Measurements from ENCODE around the gene NBEA. TPM values are rescaled to one million over a fixed set of nuclear protein-coding genes. Genes with fewer than 3 reads are reported as not detected.

The NBEA gene
- total RNA-seq, 6 experiments from 2014 or later: 5.6 to 9.6 (median 6.9) TPM

DNA sequence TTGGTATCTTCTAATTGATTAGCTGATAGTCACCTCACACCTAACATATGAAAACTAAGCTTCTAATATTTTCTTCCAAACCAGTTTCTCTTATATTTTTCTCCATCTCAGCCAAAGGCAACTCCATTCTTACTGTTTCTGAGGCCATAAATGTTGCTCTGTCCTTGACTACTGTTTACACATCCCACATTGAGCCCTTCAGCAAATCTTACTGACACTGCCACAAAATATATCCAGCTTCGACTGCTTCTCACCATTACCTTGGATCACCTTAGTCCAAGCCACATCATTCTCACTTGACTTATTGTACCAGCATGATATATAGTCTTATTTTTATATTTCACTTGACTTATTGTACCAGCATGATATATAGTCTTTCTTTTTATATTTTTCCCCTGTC lies 412.8 kb downstream of the NBEA start:
- Mint-ChIP-seq H3K27ac (no peak overlapping the region), H3K36me3 (ENCODE audit: low read depth) (no peaks in the 10 kb centered on the region), H3K9me3 (no peaks in the 10 kb centered on the region), H3K27me3 (ENCODE audit: insufficient read depth) (no peaks in the 10 kb centered on the region; the same call in 1 of the 2 replicates), H3K4me1 (ENCODE audit: low read depth) (no peaks in the 10 kb centered on the region), H3K4me3 (no peak overlapping the region)
- DNase-seq: no peak
- TF ChIP-seq, protein P1, sequence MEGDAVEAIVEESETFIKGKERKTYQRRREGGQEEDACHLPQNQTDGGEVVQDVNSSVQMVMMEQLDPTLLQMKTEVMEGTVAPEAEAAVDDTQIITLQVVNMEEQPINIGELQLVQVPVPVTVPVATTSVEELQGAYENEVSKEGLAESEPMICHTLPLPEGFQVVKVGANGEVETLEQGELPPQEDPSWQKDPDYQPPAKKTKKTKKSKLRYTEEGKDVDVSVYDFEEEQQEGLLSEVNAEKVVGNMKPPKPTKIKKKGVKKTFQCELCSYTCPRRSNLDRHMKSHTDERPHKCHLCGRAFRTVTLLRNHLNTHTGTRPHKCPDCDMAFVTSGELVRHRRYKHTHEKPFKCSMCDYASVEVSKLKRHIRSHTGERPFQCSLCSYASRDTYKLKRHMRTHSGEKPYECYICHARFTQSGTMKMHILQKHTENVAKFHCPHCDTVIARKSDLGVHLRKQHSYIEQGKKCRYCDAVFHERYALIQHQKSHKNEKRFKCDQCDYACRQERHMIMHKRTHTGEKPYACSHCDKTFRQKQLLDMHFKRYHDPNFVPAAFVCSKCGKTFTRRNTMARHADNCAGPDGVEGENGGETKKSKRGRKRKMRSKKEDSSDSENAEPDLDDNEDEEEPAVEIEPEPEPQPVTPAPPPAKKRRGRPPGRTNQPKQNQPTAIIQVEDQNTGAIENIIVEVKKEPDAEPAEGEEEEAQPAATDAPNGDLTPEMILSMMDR (IDR thresholded peaks at IDR 0.05): no peak

DNA sequence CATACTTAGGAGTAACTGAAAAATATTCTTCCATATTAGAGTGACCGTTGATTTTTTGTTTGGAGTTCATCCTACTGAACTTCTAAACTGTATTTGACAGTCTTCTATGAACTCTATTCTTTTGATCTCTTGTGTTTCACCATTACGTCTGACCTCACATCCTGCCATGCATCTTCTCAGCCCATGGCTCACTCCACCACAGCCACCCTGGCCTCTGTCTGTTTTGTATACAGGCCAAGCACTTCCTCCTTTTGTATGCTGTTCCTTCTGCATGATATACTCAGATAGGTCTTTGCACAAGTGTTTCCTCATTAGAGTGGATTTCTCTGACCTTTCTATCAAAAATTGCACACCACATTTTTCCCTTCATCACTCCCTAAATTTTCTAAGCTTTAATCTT lies 414.5 kb downstream of the NBEA start:
- Mint-ChIP-seq H3K4me1 (ENCODE audit: low read depth) (no peaks in the 10 kb centered on the region), H3K27me3 (ENCODE audit: insufficient read depth) (no peaks in the 10 kb centered on the region; the same call in 1 of the 2 replicates), H3K27ac (no peak overlapping the region), H3K36me3 (ENCODE audit: low read depth) (no peaks in the 10 kb centered on the region), H3K9me3 (no peaks in the 10 kb centered on the region), H3K4me3 (no peak overlapping the region)
- DNase-seq: no peak
- TF ChIP-seq, protein P1 (IDR thresholded peaks at IDR 0.05): no peak

DNA sequence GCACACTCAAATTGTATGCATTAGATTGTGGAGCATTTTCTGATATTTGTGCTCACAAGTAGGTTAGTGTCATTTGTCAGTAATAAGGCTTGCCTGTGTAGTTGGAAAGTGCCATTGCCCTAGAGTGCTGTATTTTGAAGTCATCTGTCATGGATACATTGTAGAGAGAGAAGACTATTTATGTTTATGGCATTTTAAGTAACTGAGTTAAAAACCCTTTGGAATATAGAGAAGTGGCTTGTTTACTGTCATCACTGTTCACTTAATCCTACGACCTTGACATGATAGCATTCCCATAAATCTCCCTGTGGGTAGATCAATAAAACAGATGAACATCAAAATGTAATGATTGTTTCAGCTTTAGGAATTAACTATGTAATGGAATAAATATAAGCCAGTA lies 423.8 kb downstream of the NBEA start:
- TF ChIP-seq, protein P1 (IDR thresholded peaks at IDR 0.05): no peak
- no peak overlapping the region for H3K4me3 Mint-ChIP-seq
- no peak overlapping the region for H3K27ac Mint-ChIP-seq
- no peaks in the 10 kb centered on the region for H3K27me3 Mint-ChIP-seq (ENCODE audit: insufficient read depth)
- H3K9me3 Mint-ChIP-seq: peaks cover 9% of the 10 kb centered on the region; the same call in 1 of the 2 replicates
- no peaks in the 10 kb centered on the region for H3K4me1 Mint-ChIP-seq (ENCODE audit: low read depth)
- peaks cover 6% of the 10 kb centered on the region for H3K36me3 Mint-ChIP-seq (ENCODE audit: low read depth)
- DNase-seq: no peak

DNA sequence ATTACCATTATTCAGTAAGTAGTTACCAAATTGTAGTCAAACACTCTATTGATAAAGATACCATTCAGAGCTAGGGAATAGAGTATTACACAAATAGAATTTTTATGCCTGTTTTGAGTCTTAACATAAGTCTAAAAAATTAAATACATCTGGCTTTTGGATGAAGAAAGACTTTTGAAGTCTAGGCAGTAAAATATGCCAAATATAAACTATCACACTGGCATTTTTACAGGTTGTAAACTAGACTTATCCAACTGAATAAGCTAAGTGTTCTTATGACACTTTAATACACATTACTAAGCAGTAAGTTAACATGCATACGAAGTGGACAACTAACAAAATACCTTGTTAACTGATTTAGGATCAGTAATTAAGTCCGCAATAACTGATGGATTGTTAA lies 425.5 kb downstream of the NBEA start:
- H3K4me1 Mint-ChIP-seq (ENCODE audit: low read depth): no peaks in the 10 kb centered on the region
- H3K27me3 Mint-ChIP-seq (ENCODE audit: insufficient read depth): no peaks in the 10 kb centered on the region
- H3K27ac Mint-ChIP-seq: no peak overlapping the region
- peaks cover 15% of the 10 kb centered on the region for H3K36me3 Mint-ChIP-seq (ENCODE audit: low read depth)
- H3K9me3 Mint-ChIP-seq: peaks cover 26% of the 10 kb centered on the region
- TF ChIP-seq, protein P1 (IDR thresholded peaks at IDR 0.05): no peak
- no peak for DNase-seq
- H3K4me3 Mint-ChIP-seq: no peak overlapping the region

- Mint-ChIP-seq H3K27me3 (ENCODE audit: insufficient read depth) (no peaks in the 10 kb centered on the region), H3K4me3 (no peak overlapping the region), H3K9me3 (no peaks in the 10 kb centered on the region), H3K27ac (0 out of 2 replicates have a peak overlapping the region, but pooled peaks have one; percentile 5), H3K36me3 (ENCODE audit: low read depth) (no peaks in the 10 kb centered on the region), H3K4me1 (ENCODE audit: low read depth) (peaks cover 10% of the 10 kb centered on the region)
- DNase-seq: no peak
- TF ChIP-seq, protein P1 (IDR thresholded peaks at IDR 0.05): no peak
Measured at GRCh38 chr13:35378939-35379338, 436.9 kb downstream of the NBEA start.

DNA sequence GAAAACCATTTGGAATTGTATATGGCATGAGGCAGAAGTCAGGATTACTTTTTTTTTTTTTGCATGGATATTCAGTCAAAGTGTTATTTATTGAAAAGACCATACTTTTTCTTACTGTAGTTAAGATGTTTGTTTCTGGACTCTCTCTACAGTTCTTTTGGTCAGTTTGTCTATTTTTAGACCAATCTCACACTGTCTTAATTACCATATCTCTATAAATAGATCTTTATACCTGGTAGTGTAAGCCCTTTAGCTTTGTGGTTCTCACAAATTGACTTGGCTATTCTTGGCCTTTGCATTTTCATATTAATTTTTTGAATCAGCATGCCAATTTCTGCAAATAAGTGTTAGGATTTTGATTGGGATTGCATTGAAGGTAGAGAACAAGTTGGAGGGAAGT lies 437.6 kb downstream of the NBEA start:
- H3K4me1 Mint-ChIP-seq (ENCODE audit: low read depth): peaks cover 10% of the 10 kb centered on the region
- TF ChIP-seq, protein P1 (IDR thresholded peaks at IDR 0.05): no peak

More for the DNA sequence above, 437.6 kb downstream of the NBEA start:
- Mint-ChIP-seq H3K36me3 (ENCODE audit: low read depth) (no peaks in the 10 kb centered on the region), H3K27me3 (ENCODE audit: insufficient read depth) (no peaks in the 10 kb centered on the region), H3K27ac (no peak overlapping the region), H3K4me3 (no peak overlapping the region), H3K9me3 (no peaks in the 10 kb centered on the region)
- DNase-seq: no peak

Measured in HFFc6 (cell line).